SK-N-MC (cell line): ENCODE results near the gene PTPRK.

Experiments used
- DNase-seq: peaks from one replicate; pipeline ENCODE4 v3.0.0-alpha.2; 2011; ENCODE audit warnings: low read depth, low spot score
- H3K27ac ChIP-seq: fragments of 200-600 bp; sonication (generic); 2 replicates; pipeline ENCODE4 v1.5.1; 2016; ENCODE audit warnings: mixed run types
- H3K36me3 ChIP-seq: fragments of 200-600 bp; sonication (generic); 2 replicates; pipeline ENCODE4 v1.6.1; 2017; ENCODE audit warnings: antibody characterized with exemption, low read length, mixed read lengths; ENCODE audit not compliant: insufficient read depth
- H3K4me3 ChIP-seq: fragments of 200-600 bp; sonication (generic); 2 replicates; pipeline ENCODE4 v1.5.1; 2016
- H3K9ac ChIP-seq: fragments of 200-600 bp; sonication (generic); 2 replicates; pipeline ENCODE4 v1.8.0; 2017; ENCODE audit warnings: mixed run types, mixed read lengths; ENCODE audit not compliant: insufficient read length
- H3K9me3 ChIP-seq: fragments of 200-600 bp; sonication (generic); 2 replicates; pipeline ENCODE4 v1.6.1; 2017; ENCODE audit warnings: low read depth, mild to moderate bottlenecking, antibody characterized with exemption, low read length, moderate library complexity, mixed read lengths
- EZH2 ChIP-seq: fragments of 200-600 bp; sonication (generic); IDR thresholded peaks from one replicate; pipeline ENCODE4 v1.6.1; 2017; ENCODE audit warnings: antibody characterized with exemption
- FOXP2 ChIP-seq: optimal IDR thresholded peaks from 2 replicates; pipeline ENCODE3; 2011; ENCODE audit warnings: mild to moderate bottlenecking, moderate library complexity; ENCODE audit not compliant: insufficient read depth; ENCODE audit errors: extremely low read length, control extremely low read depth
- POLR2AphosphoS5 ChIP-seq: IDR thresholded peaks from 2 replicates; pipeline ENCODE4 v1.6.1; 2012; ENCODE audit warnings: mild to moderate bottlenecking, low read depth, low read length, borderline replicate concordance

Gene PTPRK

DNA sequence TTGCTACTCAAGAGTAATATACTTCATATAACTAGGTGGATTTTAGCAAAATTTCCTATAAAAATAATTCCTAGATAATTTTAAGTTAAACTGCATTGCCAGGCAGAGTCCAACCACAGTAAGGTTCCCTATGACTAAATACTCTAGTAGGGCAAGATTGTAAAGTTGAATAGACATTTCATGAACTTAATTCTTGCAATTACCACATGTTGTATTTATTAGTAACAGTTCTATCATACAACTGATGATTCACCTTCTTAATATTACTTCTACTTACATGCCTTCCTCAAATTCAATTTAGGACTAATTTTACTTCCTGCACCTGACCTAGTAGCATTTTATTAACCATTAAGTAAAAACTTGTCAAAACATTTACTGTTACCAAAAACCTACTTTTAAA, 352.8 kb downstream of the PTPRK start:
- DNase-seq: no peak
- Histone ChIP-seq H3K36me3 (no peaks in the 10 kb centered on the region), H3K9ac (no peak overlapping the region), H3K9me3 (no peaks in the 10 kb centered on the region), H3K27ac (no peak overlapping the region), H3K4me3 (no peak overlapping the region)
- no peak for TF ChIP-seq POLR2AphosphoS5
- TF ChIP-seq EZH2: no peak
- no peak for TF ChIP-seq FOXP2

DNA sequence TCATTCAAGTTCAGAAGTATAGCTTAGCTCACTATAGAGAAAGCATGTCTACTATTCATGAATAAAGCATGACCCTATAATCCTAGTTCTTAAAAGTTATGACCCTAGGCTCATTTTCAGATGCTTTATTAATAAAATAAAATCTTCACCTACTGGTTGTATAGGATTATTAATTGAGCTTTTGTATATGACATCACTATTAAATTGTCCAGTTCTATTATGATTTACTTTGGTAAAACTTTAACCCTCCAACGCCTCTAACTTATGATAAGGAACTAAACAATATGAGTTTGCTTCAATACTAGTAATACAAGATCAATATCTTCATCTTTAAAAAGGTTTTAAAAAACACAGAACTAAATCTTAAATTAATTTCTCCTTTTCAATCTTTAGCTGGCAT, 356.1 kb downstream of the PTPRK start:
- Histone ChIP-seq H3K9ac (no peak overlapping the region), H3K4me3 (no peak overlapping the region), H3K36me3 (no peaks in the 10 kb centered on the region), H3K9me3 (no peaks in the 10 kb centered on the region), H3K27ac (no peak overlapping the region)
- DNase-seq: no peak
- TF ChIP-seq EZH2 (no peak), FOXP2 (no peak), POLR2AphosphoS5 (no peak)

- no peak overlapping the region for H3K4me3 ChIP-seq
- no peak for DNase-seq
- H3K27ac ChIP-seq: no peak overlapping the region
- H3K9me3 ChIP-seq: no peaks in the 10 kb centered on the region
- H3K36me3 ChIP-seq: no peaks in the 10 kb centered on the region
- H3K9ac ChIP-seq: no peak overlapping the region
- no peak for TF ChIP-seq FOXP2
- TF ChIP-seq POLR2AphosphoS5: peak; percentile 17; the same call in 1 of the 2 replicates
Observed at GRCh38 chr6:128162423-128162822, 358.0 kb downstream of the PTPRK start.

DNA sequence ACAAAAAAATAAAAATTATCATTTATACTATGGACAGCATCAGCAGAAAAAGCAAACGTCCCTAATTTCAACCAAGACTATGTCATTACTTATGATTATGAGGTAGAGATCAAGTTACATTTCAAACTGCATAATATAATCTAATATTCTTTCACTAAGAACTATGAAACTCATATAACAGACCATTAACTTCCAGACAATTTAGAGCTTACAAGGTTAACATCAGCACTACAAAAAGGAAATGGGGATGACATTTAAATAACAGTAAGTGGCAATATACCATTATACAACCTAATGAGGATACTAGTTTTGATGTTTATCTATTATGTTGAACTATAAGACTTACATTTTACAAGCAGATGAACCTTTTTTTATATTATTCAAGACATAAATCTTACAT, 358.6 kb downstream of the PTPRK start:
- Histone ChIP-seq H3K27ac (no peak overlapping the region), H3K9ac (no peak overlapping the region), H3K4me3 (no peak overlapping the region), H3K9me3 (no peaks in the 10 kb centered on the region), H3K36me3 (no peaks in the 10 kb centered on the region)
- peak; percentile 57 for DNase-seq
- TF ChIP-seq POLR2AphosphoS5: peak; percentile 50; the same call in 1 of the 2 replicates
- TF ChIP-seq FOXP2: no peak

- Histone ChIP-seq H3K9me3 (no peaks in the 10 kb centered on the region), H3K4me3 (no peak overlapping the region), H3K27ac (no peak overlapping the region)
Observed at GRCh38 chr6:128161263-128161662, 359.1 kb downstream of the PTPRK start.

DNA sequence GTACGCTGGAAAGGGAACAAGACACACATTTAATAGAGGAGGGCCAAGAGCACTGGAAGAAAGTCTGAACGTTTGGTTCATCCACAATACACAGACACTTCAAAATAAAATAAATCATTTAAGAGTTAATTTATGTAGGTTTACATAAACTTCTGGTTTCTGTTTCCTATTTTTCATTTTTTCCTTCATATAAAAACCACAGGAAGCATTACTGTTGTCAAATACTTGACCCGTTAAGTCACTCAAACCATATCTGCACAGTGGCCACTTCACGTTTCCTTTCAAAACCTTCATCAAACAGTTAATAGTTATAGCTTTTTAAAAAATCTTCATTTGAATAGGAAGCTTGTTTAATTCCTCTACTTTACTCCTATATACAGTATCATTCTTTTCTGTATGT, 361.9 kb downstream of the PTPRK start:
- no peak for DNase-seq
- no peaks in the 10 kb centered on the region for H3K36me3 ChIP-seq
- H3K4me3 ChIP-seq: no peak overlapping the region
- no peak overlapping the region for H3K9ac ChIP-seq
- no peak overlapping the region for H3K27ac ChIP-seq
- no peaks in the 10 kb centered on the region for H3K9me3 ChIP-seq
- TF ChIP-seq EZH2 (no peak), FOXP2 (no peak), POLR2AphosphoS5 (no peak)

More at GRCh38 chr6:128161263-128161662, 359.1 kb downstream of the PTPRK start:
- DNase-seq: peak; percentile 59
- TF ChIP-seq FOXP2: no peak
- no peak; the same call in 1 of the 2 replicates for TF ChIP-seq POLR2AphosphoS5
- TF ChIP-seq EZH2: no peak
- H3K9ac ChIP-seq: no peak overlapping the region
- H3K36me3 ChIP-seq: no peaks in the 10 kb centered on the region

GRCh38 chr6:128156321-128157111, 363.9 kb downstream of the PTPRK start:
- no peak overlapping the region for H3K4me3 ChIP-seq
- no peaks in the 10 kb centered on the region for H3K9me3 ChIP-seq
- no peaks in the 10 kb centered on the region for H3K36me3 ChIP-seq
- no peak overlapping the region for H3K9ac ChIP-seq
- TF ChIP-seq POLR2AphosphoS5 (no peak), EZH2 (no peak), FOXP2 (no peak)
- H3K27ac ChIP-seq: no peak overlapping the region
- no peak for DNase-seq

- no peak overlapping the region for H3K4me3 ChIP-seq
- no peak overlapping the region for H3K27ac ChIP-seq
- no peaks in the 10 kb centered on the region for H3K9me3 ChIP-seq
- no peak overlapping the region for H3K9ac ChIP-seq
- no peaks in the 10 kb centered on the region for H3K36me3 ChIP-seq
- DNase-seq: no peak
- TF ChIP-seq EZH2 (no peak), POLR2AphosphoS5 (no peak), FOXP2 (no peak)
Observed at GRCh38 chr6:128155826-128156225, 364.6 kb downstream of the PTPRK start.

DNA sequence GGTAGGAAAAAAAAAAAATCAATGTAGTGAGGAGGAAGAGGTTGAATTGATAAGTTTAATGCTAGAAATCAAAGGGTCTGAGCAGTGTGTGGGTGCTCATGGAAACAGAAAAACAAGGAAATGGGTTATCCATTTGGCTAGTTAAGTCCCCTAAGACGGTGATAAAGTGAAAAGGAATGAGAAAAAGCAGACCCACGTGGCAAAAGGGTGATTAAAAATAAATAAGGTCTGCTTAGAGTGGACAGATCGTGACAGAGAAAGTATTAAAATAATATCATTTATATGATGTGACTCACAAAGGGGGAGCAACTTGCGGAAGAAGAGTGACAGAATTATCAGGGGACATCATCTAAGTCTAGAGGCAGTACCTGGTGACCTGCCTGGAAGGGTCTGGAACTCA, 367.8 kb downstream of the PTPRK start:
- Histone ChIP-seq H3K4me3 (no peak overlapping the region), H3K36me3 (no peaks in the 10 kb centered on the region), H3K9ac (no peak overlapping the region), H3K9me3 (no peaks in the 10 kb centered on the region), H3K27ac (no peak overlapping the region)
- TF ChIP-seq EZH2: no peak
- no peak for TF ChIP-seq FOXP2
- TF ChIP-seq POLR2AphosphoS5: no peak
- DNase-seq: no peak
